Neuronal stem cell (in vitro differentiated cells): ENCODE results near the gene RTN4.

Source experiments
- DNase-seq: peaks from one replicate; pipeline ENCODE4 v3.0.0-alpha.2; 2013; ENCODE audit warnings: low spot score
- H2AFZ ChIP-seq: one replicate; pipeline ENCODE4 v1.6.1; 2013; ENCODE audit warnings: mild to moderate bottlenecking, low read length, inconsistent platforms
- H2AK5ac ChIP-seq: 2 replicates; pipeline ENCODE4 v1.6.1; 2013; ENCODE audit warnings: low read depth, mild to moderate bottlenecking, inconsistent platforms, low read length, moderate library complexity, mixed read lengths
- H2BK120ac ChIP-seq: 2 replicates; pipeline ENCODE4 v1.6.1; 2013; ENCODE audit warnings: low read depth, mild to moderate bottlenecking, inconsistent platforms, low read length, moderate library complexity, mixed read lengths
- H2BK12ac ChIP-seq: one replicate; pipeline ENCODE4 v1.6.1; 2013; ENCODE audit warnings: low read length, inconsistent platforms
- H2BK15ac ChIP-seq: 2 replicates; pipeline ENCODE4 v1.6.1; 2013; ENCODE audit warnings: mild to moderate bottlenecking, low read length, inconsistent platforms, mixed read lengths
- H2BK5ac ChIP-seq: one replicate; pipeline ENCODE4 v1.6.1; 2013; ENCODE audit warnings: inconsistent platforms, mild to moderate bottlenecking, low read length, moderate library complexity
- H3K14ac ChIP-seq: one replicate; pipeline ENCODE4 v1.6.1; 2013; ENCODE audit warnings: low read length, inconsistent platforms
- H3K18ac ChIP-seq: 2 replicates; pipeline ENCODE4 v1.6.1; 2013; ENCODE audit warnings: low read length, inconsistent platforms
- H3K23ac ChIP-seq: 2 replicates; pipeline ENCODE4 v1.6.1; 2013; ENCODE audit warnings: low read depth, mild to moderate bottlenecking, mixed read lengths, low read length, inconsistent platforms; ENCODE audit not compliant: poor library complexity
- H3K27ac ChIP-seq: replicated peaks from 3 replicates; pipeline ENCODE4 v1.5.1; 2013; ENCODE audit warnings: low read length, inconsistent platforms
- H3K27me3 ChIP-seq, 3 experiments: 2 replicates each; pipeline ENCODE4 v1.6.1; 2013; ENCODE audit warnings: low read length in 3 of 3, mild to moderate bottlenecking in 2 of 3, inconsistent platforms in 1 of 3, low read depth in 1 of 3, mixed read lengths in 1 of 3, moderate library complexity in 1 of 3; ENCODE audit not compliant: control insufficient read depth in 3 of 3, insufficient read depth in 3 of 3
- H3K36me3 ChIP-seq, 2 donors: replicated peaks in 1 of 2; 2 replicates each; pipeline ENCODE4 v1.6.1; 2013; ENCODE audit warnings: low read length in 2 of 2; ENCODE audit not compliant: control insufficient read depth in 2 of 2, insufficient read depth in 2 of 2
- H3K4ac ChIP-seq: 2 replicates; pipeline ENCODE4 v1.6.1; 2013; ENCODE audit warnings: inconsistent platforms, mild to moderate bottlenecking, low read length, moderate library complexity
- H3K4me1 ChIP-seq, 2 donors: 1 replicate in 1 of 2; 2 replicates in 1 of 2; pipeline ENCODE4 v1.6.1; 2013; ENCODE audit warnings: low read length in 2 of 2, low read depth in 1 of 2; ENCODE audit not compliant: control insufficient read depth in 2 of 2, insufficient read depth in 1 of 2
- H3K4me2 ChIP-seq: one replicate; pipeline ENCODE4 v1.6.1; 2013; ENCODE audit warnings: mild to moderate bottlenecking, low read length, inconsistent platforms; ENCODE audit not compliant: insufficient read depth, poor library complexity, severe bottlenecking
- H3K4me3 ChIP-seq, 2 donors: 2 replicates each; pipeline ENCODE4 v1.5.1; 2013; ENCODE audit warnings: low read length in 2 of 2, mild to moderate bottlenecking in 2 of 2, inconsistent platforms in 1 of 2, moderate library complexity in 1 of 2
- H3K79me1 ChIP-seq: one replicate; pipeline ENCODE4 v1.6.1; 2013; ENCODE audit warnings: low read depth, mild to moderate bottlenecking, inconsistent platforms, low read length, moderate library complexity
- H3K9ac ChIP-seq: one replicate; pipeline ENCODE4 v1.6.1; 2013; ENCODE audit warnings: mild to moderate bottlenecking, low read depth, low read length, inconsistent platforms; ENCODE audit not compliant: poor library complexity
- H3K9me3 ChIP-seq, 2 donors: replicated peaks in 1 of 2; 2 replicates each; pipeline versions ENCODE3 to v1.6.1; 2013; ENCODE audit warnings: low read length in 2 of 2, mild to moderate bottlenecking in 2 of 2, inconsistent platforms in 1 of 2, low read depth in 1 of 2, mixed read lengths in 1 of 2, moderate library complexity in 1 of 2; ENCODE audit not compliant: control insufficient read depth in 2 of 2, insufficient read depth in 1 of 2
- H4K8ac ChIP-seq: one replicate; pipeline ENCODE4 v1.6.1; 2013; ENCODE audit warnings: low read depth, mild to moderate bottlenecking, inconsistent platforms, low read length, moderate library complexity
- H4K91ac ChIP-seq: one replicate; pipeline ENCODE4 v1.6.1; 2013; ENCODE audit warnings: low read length, low read depth, mild to moderate bottlenecking, inconsistent platforms; ENCODE audit not compliant: poor library complexity
- WGBS, 2 donors: extraction: QIAGEN DNeasy Blood & Tissue Kit; methylation state at CpG; one replicate each; pipeline ENCODE4 v1.1.7; 2013; ENCODE audit warnings: missing lambda C conversion rate in 2 of 2, mixed read lengths in 1 of 2; ENCODE audit not compliant: insufficient read length in 2 of 2, insufficient replicate concordance in 1 of 2; ENCODE audit errors: extremely low coverage in 2 of 2; 5-methylcytosine and 5-hydroxymethylcytosine counted together

The RTN4 gene

GRCh38 chr2:54952425-54952824, 97.8 kb downstream of the RTN4 start:
- no CpG with 5 or more reads among the region's 5 CpGs for WGBS, 2 donors
- H3K27me3 ChIP-seq, result no peaks in the 10 kb centered on the region
- no peaks in the 10 kb centered on the region for H3K79me1 ChIP-seq
- H2AFZ ChIP-seq, result no peak overlapping the region
- no peak overlapping the region for H3K4me3 ChIP-seq
- no peak overlapping the region for H2BK12ac ChIP-seq
- H3K9me3 ChIP-seq, result no peaks in the 10 kb centered on the region
- no peak overlapping the region for H3K14ac ChIP-seq
- H4K8ac ChIP-seq, result no peak overlapping the region
- H3K4me2 ChIP-seq, result no peak overlapping the region
- H3K27ac ChIP-seq, result no peak overlapping the region
- H2BK15ac ChIP-seq, result no peak overlapping the region
- no peak overlapping the region for H3K4ac ChIP-seq
- no peak overlapping the region for H4K91ac ChIP-seq
- no peak overlapping the region for H3K23ac ChIP-seq
- no peak overlapping the region for H3K18ac ChIP-seq
- H3K36me3 ChIP-seq, result no peaks in the 10 kb centered on the region
- peaks cover 9 to 10% of the 10 kb centered on the region in 2 donors for H3K4me1 ChIP-seq
- no peak overlapping the region for H2BK120ac ChIP-seq
- H2BK5ac ChIP-seq, result no peak overlapping the region
- no peak overlapping the region for H3K9ac ChIP-seq
- H2AK5ac ChIP-seq, result no peak overlapping the region
- no peak for DNase-seq

DNA sequence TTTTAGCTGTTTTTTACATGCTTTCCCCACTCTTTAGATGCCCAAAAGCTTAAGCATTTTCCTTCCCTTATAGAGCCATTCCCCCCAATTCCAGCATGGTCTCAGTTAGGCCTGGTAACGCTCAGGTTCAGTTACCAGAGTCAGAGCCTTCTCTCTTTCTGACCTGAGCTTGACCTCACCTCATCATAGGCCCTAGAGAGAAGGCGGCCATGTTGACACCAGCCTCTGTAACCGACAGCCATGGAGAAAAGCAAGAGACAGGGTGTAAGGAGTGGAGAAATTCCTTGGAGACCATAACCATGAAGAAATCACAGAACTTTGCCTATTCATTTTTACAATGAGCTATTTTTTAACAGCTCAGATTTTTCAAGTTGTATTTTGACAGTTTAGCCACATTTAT, 99.4 kb downstream of the RTN4 start:
- Histone ChIP-seq H3K4me3 (no peak overlapping the region), H2BK120ac (no peak overlapping the region), H4K8ac (no peak overlapping the region), H3K23ac (no peak overlapping the region), H3K9me3 (no peaks in the 10 kb centered on the region), H4K91ac (no peak overlapping the region), H3K4me2 (no peak overlapping the region), H2AK5ac (no peak overlapping the region), H3K18ac (no peak overlapping the region), H3K79me1 (no peaks in the 10 kb centered on the region), H2BK12ac (no peak overlapping the region), H3K27ac (no peak overlapping the region), H2BK15ac (no peak overlapping the region), H2AFZ (peak overlapping the region; percentile 36), H3K36me3 (no peaks in the 10 kb centered on the region), H3K4ac (no peak overlapping the region), H3K4me1 (peaks cover 13 to 15% of the 10 kb centered on the region in 2 donors), H2BK5ac (no peak overlapping the region), H3K14ac (no peak overlapping the region), H3K27me3 (no peaks in the 10 kb centered on the region), H3K9ac (no peak overlapping the region)
- no peak for DNase-seq
- WGBS, 2 donors, result no CpG with 5 or more reads among the region's 3 CpGs

DNA sequence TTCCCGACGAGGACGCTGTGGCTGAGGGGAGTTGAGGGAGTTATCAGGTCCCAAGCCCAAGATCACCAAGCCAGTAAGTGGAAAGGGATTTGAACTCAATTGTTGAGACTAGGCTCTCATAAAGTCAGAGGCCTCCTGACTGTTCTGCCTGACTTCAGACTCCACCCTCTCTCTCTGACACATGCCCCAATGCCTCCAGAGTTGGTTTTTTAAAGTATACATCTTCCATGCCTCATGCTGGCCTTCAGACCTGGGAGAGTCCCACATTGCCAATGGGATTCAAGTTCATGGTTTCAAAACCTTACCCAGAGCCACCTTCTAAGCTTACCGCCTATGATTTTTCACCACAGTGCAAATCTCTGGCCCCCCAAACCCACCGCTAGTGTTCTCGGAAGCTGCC, 100.8 kb downstream of the RTN4 start:
- WGBS, 2 donors, result no CpG with 5 or more reads among the region's 6 CpGs
- H2BK12ac ChIP-seq, result no peak overlapping the region

DNA sequence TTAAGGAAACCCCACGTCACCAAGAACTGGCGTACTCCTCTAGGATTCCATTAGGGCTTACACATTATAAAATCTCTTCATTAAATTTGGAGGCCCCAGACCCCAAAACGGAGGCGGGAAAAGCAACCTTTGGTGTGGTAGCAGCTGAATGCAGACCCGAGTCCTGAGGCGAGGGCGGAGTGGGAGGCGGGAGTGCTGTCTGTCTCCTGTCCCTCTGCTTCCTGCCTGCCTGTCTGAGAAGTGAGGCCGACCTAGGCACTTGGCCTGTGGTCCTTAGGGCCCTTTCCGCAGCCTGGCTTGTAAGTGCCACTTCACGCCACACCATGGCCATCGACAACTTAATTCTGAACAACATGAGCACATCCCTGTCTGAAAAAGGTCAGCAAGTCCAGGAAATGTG, 102.1 kb downstream of the RTN4 start:
- Histone ChIP-seq H2BK12ac (no peak overlapping the region), H4K8ac (no peak overlapping the region), H2BK120ac (no peak overlapping the region), H2AFZ (peak overlapping the region; percentile 66), H3K36me3 (no peaks in the 10 kb centered on the region), H2BK15ac (no peak overlapping the region), H2BK5ac (no peak overlapping the region), H3K14ac (peak overlapping the region; percentile 28), H3K23ac (no peak overlapping the region), H3K4me2 (no peak overlapping the region), H3K4me3 (no peak overlapping the region), H3K4me1 (peaks cover 17 to 20% of the 10 kb centered on the region in 2 donors), H3K9ac (no peak overlapping the region), H4K91ac (no peak overlapping the region), H2AK5ac (no peak overlapping the region), H3K27me3 (no peaks in the 10 kb centered on the region), H3K18ac (no peak overlapping the region), H3K9me3 (no peaks in the 10 kb centered on the region), H3K79me1 (no peaks in the 10 kb centered on the region), H3K4ac (no peak overlapping the region), H3K27ac (no peak overlapping the region)
- DNase-seq, result no peak
- WGBS, 2 donors, result no CpG with 5 or more reads among the region's 12 CpGs

More for the DNA sequence above, 100.8 kb downstream of the RTN4 start:
- Histone ChIP-seq H3K4me3 (no peak overlapping the region), H3K36me3 (no peaks in the 10 kb centered on the region), H2BK5ac (no peak overlapping the region), H3K27me3 (no peaks in the 10 kb centered on the region), H2BK15ac (no peak overlapping the region), H2AFZ (no peak overlapping the region), H3K18ac (no peak overlapping the region), H3K4me2 (no peak overlapping the region), H2AK5ac (no peak overlapping the region), H3K9ac (no peak overlapping the region), H4K8ac (no peak overlapping the region), H3K9me3 (no peaks in the 10 kb centered on the region), H3K14ac (no peak overlapping the region), H4K91ac (no peak overlapping the region), H3K27ac (no peak overlapping the region), H3K79me1 (no peaks in the 10 kb centered on the region), H3K23ac (no peak overlapping the region), H2BK120ac (no peak overlapping the region), H3K4ac (no peak overlapping the region), H3K4me1 (peaks cover 17 to 20% of the 10 kb centered on the region in 2 donors)
- no peak for DNase-seq
